HL-60 (cell line): Measurements from ENCODE around the gene ASCL5.

Experiments
- POLR2AphosphoS5 ChIP-seq: IDR thresholded peaks from 2 replicates; pipeline ENCODE4 v1.6.1; 2012; ENCODE audit warnings: low read depth
- TF ChIP-seq, protein P1 (sequence below): IDR thresholded peaks from one replicate; pipeline ENCODE4 v1.5.1; 2011; ENCODE audit warnings: low read length, control low read depth, inconsistent platforms; ENCODE audit not compliant: insufficient read depth

DNA sequence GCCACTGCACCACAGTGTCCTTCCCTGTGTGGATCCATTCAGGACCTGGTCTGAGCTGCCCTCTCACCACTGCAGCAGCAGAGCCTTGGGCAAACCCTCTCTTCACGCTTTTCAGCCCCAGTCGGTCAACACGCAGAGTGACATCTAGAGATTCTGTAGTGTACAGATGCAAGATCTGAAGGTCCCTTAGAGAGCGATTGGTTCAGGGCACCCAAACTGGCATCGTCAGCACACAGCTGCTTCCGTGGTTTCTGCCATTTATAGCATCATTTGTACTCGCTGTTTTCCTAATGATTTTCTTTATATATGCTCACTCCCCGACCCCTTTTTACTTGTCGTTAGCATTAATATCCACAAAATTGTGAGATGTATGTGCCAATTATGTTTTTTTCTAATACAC is 1.5 kb upstream of the ASCL5 start:
- TF ChIP-seq, protein P1, sequence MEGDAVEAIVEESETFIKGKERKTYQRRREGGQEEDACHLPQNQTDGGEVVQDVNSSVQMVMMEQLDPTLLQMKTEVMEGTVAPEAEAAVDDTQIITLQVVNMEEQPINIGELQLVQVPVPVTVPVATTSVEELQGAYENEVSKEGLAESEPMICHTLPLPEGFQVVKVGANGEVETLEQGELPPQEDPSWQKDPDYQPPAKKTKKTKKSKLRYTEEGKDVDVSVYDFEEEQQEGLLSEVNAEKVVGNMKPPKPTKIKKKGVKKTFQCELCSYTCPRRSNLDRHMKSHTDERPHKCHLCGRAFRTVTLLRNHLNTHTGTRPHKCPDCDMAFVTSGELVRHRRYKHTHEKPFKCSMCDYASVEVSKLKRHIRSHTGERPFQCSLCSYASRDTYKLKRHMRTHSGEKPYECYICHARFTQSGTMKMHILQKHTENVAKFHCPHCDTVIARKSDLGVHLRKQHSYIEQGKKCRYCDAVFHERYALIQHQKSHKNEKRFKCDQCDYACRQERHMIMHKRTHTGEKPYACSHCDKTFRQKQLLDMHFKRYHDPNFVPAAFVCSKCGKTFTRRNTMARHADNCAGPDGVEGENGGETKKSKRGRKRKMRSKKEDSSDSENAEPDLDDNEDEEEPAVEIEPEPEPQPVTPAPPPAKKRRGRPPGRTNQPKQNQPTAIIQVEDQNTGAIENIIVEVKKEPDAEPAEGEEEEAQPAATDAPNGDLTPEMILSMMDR, result no peak
- TF ChIP-seq POLR2AphosphoS5, result no peak
